Activated gamma-delta T cell treated with Interleukin-2 at 50 U/mL for 16 hours (primary cell): Measurements from ENCODE around the gene MYRFL.

Experiments used
- DNase-seq: peaks from one replicate; pipeline ENCODE4 v3.0.0-alpha.2; 2020

MYRFL gene

GRCh38 chr12:69900720-69901131, 75.7 kb downstream of the MYRFL start:
- peak; percentile 62 for DNase-seq

GRCh38 chr12:69901221-69901905, 76.3 kb downstream of the MYRFL start:
- DNase-seq, result no peak

GRCh38 chr12:69903548-69903947, 78.5 kb downstream of the MYRFL start:
- no peak for DNase-seq

GRCh38 chr12:69904777-69905176, 79.8 kb downstream of the MYRFL start:
- DNase-seq, result no peak

GRCh38 chr12:69905801-69906200, 80.8 kb downstream of the MYRFL start:
- DNase-seq, result no peak

- no peak for DNase-seq
Observed at GRCh38 chr12:69906411-69907216, 81.6 kb downstream of the MYRFL start.

- no peak for DNase-seq
Observed at GRCh38 chr12:69908203-69908602, 83.2 kb downstream of the MYRFL start.

- no peak for DNase-seq
Observed at GRCh38 chr12:69910694-69911093, 85.7 kb downstream of the MYRFL start.

- no peak for DNase-seq
Observed at GRCh38 chr12:69913526-69913925, 88.5 kb downstream of the MYRFL start.

GRCh38 chr12:69915964-69916363, 90.9 kb downstream of the MYRFL start:
- no peak for DNase-seq

GRCh38 chr12:69916544-69917235, 91.7 kb downstream of the MYRFL start:
- no peak for DNase-seq

- no peak for DNase-seq
Observed at GRCh38 chr12:69918287-69918686, 93.3 kb downstream of the MYRFL start.

- DNase-seq, result no peak
Observed at GRCh38 chr12:69919495-69919894, 94.5 kb downstream of the MYRFL start.

GRCh38 chr12:69921831-69922230, 96.8 kb downstream of the MYRFL start:
- DNase-seq, result no peak

- no peak for DNase-seq
Observed at GRCh38 chr12:69922999-69923398, 98.0 kb downstream of the MYRFL start.

- DNase-seq, result no peak
Observed at GRCh38 chr12:69925291-69925690, 100.3 kb downstream of the MYRFL start.

- no peak for DNase-seq
Observed at GRCh38 chr12:69927164-69927563, 102.1 kb downstream of the MYRFL start.

- DNase-seq, result no peak
Observed at GRCh38 chr12:69929125-69929524, 104.1 kb downstream of the MYRFL start.

- no peak for DNase-seq
Observed at GRCh38 chr12:69929531-69929930, 104.5 kb downstream of the MYRFL start.

GRCh38 chr12:69931569-69931968, 106.5 kb downstream of the MYRFL start:
- DNase-seq, result no peak

GRCh38 chr12:69932154-69932553, 107.1 kb downstream of the MYRFL start:
- DNase-seq, result no peak

GRCh38 chr12:69932676-69933552, 107.9 kb downstream of the MYRFL start:
- no peak for DNase-seq

- no peak for DNase-seq
Observed at GRCh38 chr12:69934011-69934410, 109.0 kb downstream of the MYRFL start.
